ENCODE results near the gene UBAC2. TPM values are rescaled to one million over a fixed set of nuclear protein-coding genes. Genes with fewer than 3 reads are reported as not detected.

UBAC2 gene, protein sequence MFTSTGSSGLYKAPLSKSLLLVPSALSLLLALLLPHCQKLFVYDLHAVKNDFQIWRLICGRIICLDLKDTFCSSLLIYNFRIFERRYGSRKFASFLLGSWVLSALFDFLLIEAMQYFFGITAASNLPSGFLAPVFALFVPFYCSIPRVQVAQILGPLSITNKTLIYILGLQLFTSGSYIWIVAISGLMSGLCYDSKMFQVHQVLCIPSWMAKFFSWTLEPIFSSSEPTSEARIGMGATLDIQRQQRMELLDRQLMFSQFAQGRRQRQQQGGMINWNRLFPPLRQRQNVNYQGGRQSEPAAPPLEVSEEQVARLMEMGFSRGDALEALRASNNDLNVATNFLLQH
- total RNA-seq (78.2 and 87.7 TPM in 2 replicates), polyA plus RNA-seq (68.2 and 83.1 TPM in 2 replicates)

DNA sequence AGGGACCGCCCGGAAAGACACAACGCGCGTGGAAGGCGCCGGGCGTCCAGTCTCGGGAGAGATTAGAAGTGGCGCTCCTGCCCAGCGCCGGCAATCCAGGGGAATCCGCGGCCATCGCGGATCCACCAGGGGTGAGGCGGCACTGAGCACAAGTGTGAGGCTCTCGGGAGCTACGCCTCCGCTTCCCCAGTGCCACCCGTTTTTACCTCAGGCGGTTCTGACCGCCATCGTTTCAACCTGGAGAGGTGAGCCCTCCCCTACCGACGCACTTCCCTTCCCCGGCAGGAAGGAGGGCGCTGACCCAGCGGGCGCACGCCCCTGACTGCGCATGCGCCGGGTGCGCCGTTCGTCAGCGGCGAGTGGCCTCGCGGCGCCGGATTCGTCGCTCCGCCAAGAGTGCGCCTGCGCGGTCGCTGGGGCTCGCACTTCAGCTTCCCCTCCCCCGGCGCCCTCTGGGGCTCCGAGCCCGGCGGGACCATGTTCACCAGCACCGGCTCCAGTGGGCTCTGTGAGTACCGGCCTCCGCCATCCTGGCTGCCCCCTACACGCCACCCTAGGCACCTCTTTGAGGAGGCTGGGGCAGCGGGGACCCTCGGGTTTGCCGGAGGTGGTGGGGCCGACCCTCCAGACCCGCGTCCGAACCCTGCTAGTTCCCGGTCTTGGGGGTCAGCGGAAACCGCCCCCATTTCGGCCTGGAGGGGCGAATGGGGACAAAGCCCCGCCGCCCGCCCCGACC is at the start of gene UBAC2:
Gene UBAC2, plus strand, starts transcription at position 423 of the 736 bp plus-strand sequence. Its CDS starts 55 bp downstream, at position 478.
- Histone ChIP-seq H3K4me2 (peak within 1 kb of the TSS; percentile 85), H3K27me3 (no peaks in the 10 kb centered on the region), H3K4me3 (peak within 1 kb of the TSS; percentile 78), H3K9me2 (replicated peaks; ENCODE audit: insufficient read depth) (no peaks in the 10 kb centered on the region), H2AFZ (peak within 1 kb of the TSS; percentile 79), H3K4me1 (ENCODE audit: insufficient read depth) (peaks cover 19% of the 10 kb centered on the region), H3K27ac (peak within 1 kb of the TSS; percentile 98), H3K79me2 (peaks cover 42% of the 10 kb centered on the region), H4K20me1 (ENCODE audit: insufficient read depth, poor library complexity, severe bottlenecking) (peaks cover 31% of the 10 kb centered on the region), H3K36me3 (replicated peaks; ENCODE audit: insufficient read depth, low read depth) (no peaks in the 10 kb centered on the region), H3K9me3 (ENCODE audit: low read depth) (no peaks in the 10 kb centered on the region)
- under 1% methylated on average over 53 of the region's 76 CpGs for WGBS (ENCODE audit: low lambda C conversion rate, missing lambda C conversion rate)
- DNase-seq (ENCODE audit: low spot score): peak; percentile 99
- no peak for TF ChIP-seq EZH2 (IDR thresholded peaks at IDR 0.05; ENCODE audit: borderline replicate concordance)
- TF ChIP-seq, protein P1, sequence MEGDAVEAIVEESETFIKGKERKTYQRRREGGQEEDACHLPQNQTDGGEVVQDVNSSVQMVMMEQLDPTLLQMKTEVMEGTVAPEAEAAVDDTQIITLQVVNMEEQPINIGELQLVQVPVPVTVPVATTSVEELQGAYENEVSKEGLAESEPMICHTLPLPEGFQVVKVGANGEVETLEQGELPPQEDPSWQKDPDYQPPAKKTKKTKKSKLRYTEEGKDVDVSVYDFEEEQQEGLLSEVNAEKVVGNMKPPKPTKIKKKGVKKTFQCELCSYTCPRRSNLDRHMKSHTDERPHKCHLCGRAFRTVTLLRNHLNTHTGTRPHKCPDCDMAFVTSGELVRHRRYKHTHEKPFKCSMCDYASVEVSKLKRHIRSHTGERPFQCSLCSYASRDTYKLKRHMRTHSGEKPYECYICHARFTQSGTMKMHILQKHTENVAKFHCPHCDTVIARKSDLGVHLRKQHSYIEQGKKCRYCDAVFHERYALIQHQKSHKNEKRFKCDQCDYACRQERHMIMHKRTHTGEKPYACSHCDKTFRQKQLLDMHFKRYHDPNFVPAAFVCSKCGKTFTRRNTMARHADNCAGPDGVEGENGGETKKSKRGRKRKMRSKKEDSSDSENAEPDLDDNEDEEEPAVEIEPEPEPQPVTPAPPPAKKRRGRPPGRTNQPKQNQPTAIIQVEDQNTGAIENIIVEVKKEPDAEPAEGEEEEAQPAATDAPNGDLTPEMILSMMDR (IDR thresholded peaks at IDR 0.05; ENCODE audit: poor library complexity): no peak
- no peak for TF ChIP-seq EZH2phosphoT487 (IDR thresholded peaks at IDR 0.05; ENCODE audit: low read depth, severe bottlenecking, unreplicated experiment)

DNA sequence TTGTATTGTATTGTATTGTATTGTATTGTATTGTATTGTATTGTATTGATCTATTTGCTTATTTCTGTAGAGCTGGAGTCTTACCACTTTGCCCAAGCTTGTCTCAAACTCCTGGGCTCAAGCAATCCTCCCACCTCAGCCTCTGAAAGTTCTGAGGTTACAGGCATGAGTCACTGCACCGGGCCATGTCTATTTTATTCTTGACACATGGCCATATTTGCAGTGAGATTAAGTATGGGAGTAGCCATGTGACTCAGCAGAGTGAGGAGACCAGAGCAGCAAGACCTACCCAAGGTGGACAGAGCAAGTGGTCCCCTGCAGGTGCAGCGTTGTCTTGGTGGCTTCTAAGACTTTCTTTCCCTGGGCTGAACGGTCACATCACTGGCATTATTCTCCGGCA is 49.1 kb upstream of the UBAC2 start:
- no peaks in the 10 kb centered on the region for H3K36me3 ChIP-seq (replicated peaks; ENCODE audit: insufficient read depth, low read depth)
- H2AFZ ChIP-seq: no peak overlapping the region
- no peak overlapping the region for H3K4me2 ChIP-seq
- no peaks in the 10 kb centered on the region for H3K9me2 ChIP-seq (replicated peaks; ENCODE audit: insufficient read depth)
- WGBS (ENCODE audit: low lambda C conversion rate, missing lambda C conversion rate): 86% methylated on average over 4 of the region's 4 CpGs
- no peak overlapping the region for H3K4me3 ChIP-seq
- peak; percentile 32 for DNase-seq (ENCODE audit: low spot score)
- no peaks in the 10 kb centered on the region for H3K9me3 ChIP-seq (ENCODE audit: low read depth)
- no peak overlapping the region for H3K27ac ChIP-seq
- H4K20me1 ChIP-seq (ENCODE audit: insufficient read depth, poor library complexity, severe bottlenecking): no peaks in the 10 kb centered on the region
- TF ChIP-seq EZH2 (IDR thresholded peaks at IDR 0.05; ENCODE audit: borderline replicate concordance): no peak
- TF ChIP-seq, protein P1 (IDR thresholded peaks at IDR 0.05; ENCODE audit: poor library complexity): no peak
- TF ChIP-seq EZH2phosphoT487 (IDR thresholded peaks at IDR 0.05; ENCODE audit: low read depth, severe bottlenecking, unreplicated experiment): no peak
- no peaks in the 10 kb centered on the region for H3K4me1 ChIP-seq (ENCODE audit: insufficient read depth)
- H3K27me3 ChIP-seq: no peaks in the 10 kb centered on the region
- no peaks in the 10 kb centered on the region for H3K79me2 ChIP-seq

DNA sequence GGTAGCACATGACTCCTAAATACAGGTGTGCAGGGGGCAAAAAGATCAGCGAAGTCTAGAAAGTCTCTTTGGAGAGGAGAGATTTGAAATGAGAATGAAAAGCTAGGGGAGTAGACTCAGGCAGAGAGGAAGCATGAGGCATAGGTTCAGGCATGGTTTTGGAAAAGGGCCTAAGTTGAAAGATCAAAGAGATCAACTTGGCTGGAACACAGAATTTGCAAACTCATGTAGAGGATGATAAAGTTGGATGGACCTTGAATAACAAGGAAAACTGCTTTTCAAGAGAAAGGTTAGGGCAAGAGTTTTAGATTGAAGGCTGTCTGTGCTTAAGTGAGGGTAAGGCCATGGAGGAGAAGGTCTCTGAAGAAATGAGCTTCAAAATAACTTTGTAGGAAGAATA is 47.4 kb upstream of the UBAC2 start:
- Histone ChIP-seq H3K4me2 (no peak overlapping the region), H3K27me3 (no peaks in the 10 kb centered on the region), H3K36me3 (replicated peaks; ENCODE audit: insufficient read depth, low read depth) (no peaks in the 10 kb centered on the region), H3K79me2 (no peaks in the 10 kb centered on the region), H2AFZ (no peak overlapping the region), H3K4me1 (ENCODE audit: insufficient read depth) (no peaks in the 10 kb centered on the region), H3K9me2 (replicated peaks; ENCODE audit: insufficient read depth) (no peaks in the 10 kb centered on the region), H3K4me3 (no peak overlapping the region), H3K27ac (no peak overlapping the region), H3K9me3 (ENCODE audit: low read depth) (no peaks in the 10 kb centered on the region), H4K20me1 (ENCODE audit: insufficient read depth, poor library complexity, severe bottlenecking) (no peaks in the 10 kb centered on the region)
- 93% methylated on average over 1 of the region's 1 CpG for WGBS (ENCODE audit: low lambda C conversion rate, missing lambda C conversion rate)
- TF ChIP-seq EZH2phosphoT487 (IDR thresholded peaks at IDR 0.05; ENCODE audit: low read depth, severe bottlenecking, unreplicated experiment) (no peak), EZH2 (IDR thresholded peaks at IDR 0.05; ENCODE audit: borderline replicate concordance) (no peak)
- TF ChIP-seq, protein P1 (IDR thresholded peaks at IDR 0.05; ENCODE audit: poor library complexity): no peak
- DNase-seq (ENCODE audit: low spot score): no peak

Data from hepatocyte (in vitro differentiated cells).